Measurements from ENCODE around the gene EPS8L1.
A peak's percentile ranks its signal among the peaks of the same experiment; 100 is the strongest.

The EPS8L1 gene

DNA sequence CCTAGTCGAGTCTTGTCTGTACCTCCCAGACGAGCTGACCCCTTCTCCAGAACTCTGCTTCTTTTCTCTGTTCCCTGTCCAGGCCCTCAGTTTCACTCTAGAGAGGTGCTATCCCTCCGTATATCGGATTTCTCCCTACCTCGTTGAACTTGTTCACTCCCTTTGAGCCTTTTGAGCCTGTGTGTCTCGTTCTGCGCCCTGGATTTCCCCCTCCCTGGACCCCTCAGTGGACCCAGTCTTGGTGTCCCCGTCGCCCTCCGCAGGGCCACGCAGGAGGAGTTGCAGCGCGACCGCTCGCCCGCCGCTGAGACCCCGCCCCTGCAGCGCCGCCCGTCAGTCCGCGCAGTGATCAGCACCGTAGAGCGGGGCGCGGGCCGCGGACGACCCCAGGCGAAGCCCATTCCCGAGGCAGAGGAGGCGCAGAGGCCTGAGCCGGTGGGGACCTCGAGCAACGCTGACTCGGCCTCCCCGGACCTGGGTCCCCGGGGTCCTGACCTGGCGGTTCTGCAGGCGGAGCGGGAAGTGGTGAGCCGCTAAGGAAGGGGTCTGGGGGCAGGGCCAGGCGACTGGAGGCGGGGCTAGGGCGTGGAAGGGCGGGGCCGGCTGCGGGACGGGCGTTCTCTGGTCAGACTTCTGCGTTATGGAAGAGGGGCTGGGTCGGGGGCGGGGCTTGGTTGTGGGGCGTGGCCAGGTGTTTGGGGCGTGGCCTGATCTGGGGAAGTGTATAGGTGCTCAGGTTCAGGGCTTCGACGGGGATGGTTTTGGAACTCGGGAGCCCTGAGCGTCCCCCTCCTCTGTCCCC lies 5.5 kb downstream of the EPS8L1 start:
- peak overlapping the region; percentile 70 for H3K9ac ChIP-seq (ENCODE audit: low read depth, low read length, poor library complexity)
- peaks cover 7 to 19% of the 10 kb centered on the region in 2 donors for H3K4me1 ChIP-seq (ENCODE audit: control insufficient read depth in 2 of 2, insufficient read depth in 1 of 2, low read depth in 1 of 2, low read length in 2 of 2)
- H3K4me2 ChIP-seq (ENCODE audit: insufficient read depth, low read length, poor library complexity, severe bottlenecking) = peak overlapping the region; percentile 95
- no peaks in the 10 kb centered on the region for H3K79me1 ChIP-seq (ENCODE audit: low read depth, low read length)
- H4K91ac ChIP-seq (ENCODE audit: low read depth, low read length, poor library complexity) = no peak overlapping the region
- H2BK15ac ChIP-seq (ENCODE audit: low read length) = peak overlapping the region; percentile 85
- H3K23ac ChIP-seq (ENCODE audit: low read depth, low read length, poor library complexity) = peak overlapping the region; percentile 93
- H2BK120ac ChIP-seq (ENCODE audit: low read depth, low read length) = no peak overlapping the region
- peak overlapping the region; percentile 75 for H3K14ac ChIP-seq (ENCODE audit: low read length)
- peak overlapping the region; percentile 97 for H3K18ac ChIP-seq (ENCODE audit: low read length)
- no peak for DNase-seq (ENCODE audit: low spot score)
- WGBS, 2 donors (ENCODE audit: extremely low coverage in 2 of 2, insufficient read length in 2 of 2, insufficient replicate concordance in 1 of 2) = no CpG with 5 or more reads among the region's 60 CpGs
- H2AFZ ChIP-seq (ENCODE audit: low read length) = peak overlapping the region; percentile 95
- no peak overlapping the region for H4K8ac ChIP-seq (ENCODE audit: low read depth, low read length)
- H3K4ac ChIP-seq (ENCODE audit: low read length) = no peak overlapping the region
- H2BK5ac ChIP-seq (ENCODE audit: low read length) = peak overlapping the region; percentile 53
- peaks cover 2 to 12% of the 10 kb centered on the region in 2 donors for H3K9me3 ChIP-seq (replicated peaks in 1 of 2; ENCODE audit: control insufficient read depth in 2 of 2, insufficient read depth in 1 of 2, low read depth in 1 of 2, low read length in 2 of 2)
- H2AK5ac ChIP-seq (ENCODE audit: low read depth, low read length) = peak overlapping the region; percentile 99
- peak overlapping the region; percentile 39 to 79 for H3K4me3 ChIP-seq (ENCODE audit: low read length in 2 of 2)
- no peaks in the 10 kb centered on the region for H3K36me3 ChIP-seq (replicated peaks in 1 of 2; ENCODE audit: control insufficient read depth in 2 of 2, insufficient read depth in 2 of 2, low read length in 2 of 2)
- no peak overlapping the region for H2BK12ac ChIP-seq (ENCODE audit: low read length)
- H3K27ac ChIP-seq (replicated peaks; ENCODE audit: low read length) = peak overlapping the region; percentile 24
- peaks cover 4 to 65% (median 55%) of the 10 kb centered on the region in 3 experiments for H3K27me3 ChIP-seq (ENCODE audit: control insufficient read depth in 3 of 3, insufficient read depth in 3 of 3, low read depth in 1 of 3, low read length in 3 of 3)

- Histone ChIP-seq H3K9ac (ENCODE audit: low read depth, low read length, poor library complexity) (no peak overlapping the region), H2BK120ac (ENCODE audit: low read depth, low read length) (no peak overlapping the region), H3K14ac (ENCODE audit: low read length) (peak overlapping the region; percentile 94), H2BK15ac (ENCODE audit: low read length) (no peak overlapping the region), H3K4ac (ENCODE audit: low read length) (no peak overlapping the region), H4K8ac (ENCODE audit: low read depth, low read length) (no peak overlapping the region), H2AFZ (ENCODE audit: low read length) (peak overlapping the region; percentile 95), H3K9me3 (replicated peaks in 1 of 2; ENCODE audit: control insufficient read depth in 2 of 2, insufficient read depth in 1 of 2, low read depth in 1 of 2, low read length in 2 of 2) (peaks cover 2 to 12% of the 10 kb centered on the region in 2 donors), H3K4me1 (ENCODE audit: control insufficient read depth in 2 of 2, insufficient read depth in 1 of 2, low read depth in 1 of 2, low read length in 2 of 2) (peaks cover 9 to 19% of the 10 kb centered on the region in 2 donors), H3K18ac (ENCODE audit: low read length) (peak overlapping the region; percentile 78), H3K23ac (ENCODE audit: low read depth, low read length, poor library complexity) (peak overlapping the region; percentile 89), H4K91ac (ENCODE audit: low read depth, low read length, poor library complexity) (peak overlapping the region; percentile 43), H2BK12ac (ENCODE audit: low read length) (peak overlapping the region; percentile 6), H3K27ac (replicated peaks; ENCODE audit: low read length) (no peak overlapping the region), H3K4me2 (ENCODE audit: insufficient read depth, low read length, poor library complexity, severe bottlenecking) (no peak overlapping the region), H3K36me3 (replicated peaks in 1 of 2; ENCODE audit: control insufficient read depth in 2 of 2, insufficient read depth in 2 of 2, low read length in 2 of 2) (no peaks in the 10 kb centered on the region), H3K27me3 (ENCODE audit: control insufficient read depth in 3 of 3, insufficient read depth in 3 of 3, low read depth in 1 of 3, low read length in 3 of 3) (peaks cover 4 to 66% (median 51%) of the 10 kb centered on the region in 3 experiments), H2AK5ac (ENCODE audit: low read depth, low read length) (peak overlapping the region; percentile 99), H3K79me1 (ENCODE audit: low read depth, low read length) (no peaks in the 10 kb centered on the region), H3K4me3 (ENCODE audit: low read length in 2 of 2) (peak overlapping the region; percentile 19), H2BK5ac (ENCODE audit: low read length) (no peak overlapping the region)
- no peak for DNase-seq (ENCODE audit: low spot score)
- WGBS, 2 donors (ENCODE audit: extremely low coverage in 2 of 2, insufficient read length in 2 of 2, insufficient replicate concordance in 1 of 2) = no CpG with 5 or more reads among the region's 22 CpGs
These were observed 6.0 kb downstream of the EPS8L1 start for GRCh38 chr19:55081770-55082019.

DNA sequence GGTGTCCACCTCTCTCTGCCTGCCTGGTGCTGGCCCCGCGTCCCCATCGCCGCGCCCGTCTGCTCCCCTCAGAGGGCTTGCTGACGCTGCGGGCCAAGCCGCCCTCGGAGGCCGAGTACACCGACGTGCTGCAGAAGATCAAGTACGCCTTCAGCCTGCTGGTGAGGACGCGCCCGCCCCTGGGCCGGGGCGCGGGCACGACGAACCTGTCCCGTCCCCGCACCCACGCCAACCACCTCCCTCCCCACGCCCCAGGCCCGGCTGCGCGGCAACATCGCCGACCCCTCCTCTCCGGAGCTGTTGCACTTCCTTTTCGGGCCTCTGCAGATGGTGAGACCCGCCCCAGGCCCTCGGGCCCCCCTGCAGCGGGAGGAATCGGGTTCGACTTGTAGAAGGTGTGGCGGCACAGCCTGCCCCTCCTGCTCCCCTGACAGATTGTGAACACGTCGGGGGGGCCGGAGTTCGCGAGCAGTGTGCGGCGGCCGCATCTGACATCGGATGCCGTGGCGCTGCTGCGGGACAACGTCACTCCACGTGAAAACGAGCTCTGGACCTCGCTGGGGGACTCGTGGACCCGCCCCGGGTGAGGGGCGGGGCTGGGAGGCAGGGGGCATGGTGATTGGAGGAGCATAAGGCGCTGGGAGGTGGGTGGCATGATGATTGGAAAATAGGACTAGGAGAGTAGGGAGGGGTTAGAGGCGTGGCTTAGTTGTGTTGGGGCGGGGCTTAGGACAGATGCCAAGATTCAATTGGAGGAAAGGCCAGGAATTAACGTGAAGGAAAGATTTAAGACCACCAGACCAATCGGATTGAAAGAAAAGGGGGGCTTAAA lies 6.6 kb downstream of the EPS8L1 start:
- Histone ChIP-seq H2BK120ac (ENCODE audit: low read depth, low read length) (no peak overlapping the region), H4K91ac (ENCODE audit: low read depth, low read length, poor library complexity) (peak overlapping the region; percentile 43), H3K14ac (ENCODE audit: low read length) (peak overlapping the region; percentile 94), H3K9ac (ENCODE audit: low read depth, low read length, poor library complexity) (no peak overlapping the region), H3K27ac (replicated peaks; ENCODE audit: low read length) (no peak overlapping the region), H3K4me3 (ENCODE audit: low read length in 2 of 2) (peak overlapping the region; percentile 19), H2BK15ac (ENCODE audit: low read length) (peak overlapping the region; percentile 83), H3K36me3 (replicated peaks in 1 of 2; ENCODE audit: control insufficient read depth in 2 of 2, insufficient read depth in 2 of 2, low read length in 2 of 2) (no peaks in the 10 kb centered on the region), H2BK12ac (ENCODE audit: low read length) (peak overlapping the region; percentile 6), H3K4me1 (ENCODE audit: control insufficient read depth in 2 of 2, insufficient read depth in 1 of 2, low read depth in 1 of 2, low read length in 2 of 2) (peaks cover 9 to 19% of the 10 kb centered on the region in 2 donors), H2AFZ (ENCODE audit: low read length) (peak overlapping the region; percentile 95), H3K4ac (ENCODE audit: low read length) (no peak overlapping the region), H3K9me3 (replicated peaks in 1 of 2; ENCODE audit: control insufficient read depth in 2 of 2, insufficient read depth in 1 of 2, low read depth in 1 of 2, low read length in 2 of 2) (peaks cover 2 to 12% of the 10 kb centered on the region in 2 donors), H3K18ac (ENCODE audit: low read length) (peak overlapping the region; percentile 78), H3K79me1 (ENCODE audit: low read depth, low read length) (no peaks in the 10 kb centered on the region), H4K8ac (ENCODE audit: low read depth, low read length) (no peak overlapping the region), H3K27me3 (ENCODE audit: control insufficient read depth in 3 of 3, insufficient read depth in 3 of 3, low read depth in 1 of 3, low read length in 3 of 3) (peaks cover 4 to 66% (median 45%) of the 10 kb centered on the region in 3 experiments), H2AK5ac (ENCODE audit: low read depth, low read length) (peak overlapping the region; percentile 99), H3K4me2 (ENCODE audit: insufficient read depth, low read length, poor library complexity, severe bottlenecking) (peak overlapping the region; percentile 2), H2BK5ac (ENCODE audit: low read length) (no peak overlapping the region), H3K23ac (ENCODE audit: low read depth, low read length, poor library complexity) (peak overlapping the region; percentile 89)
- no peak for DNase-seq (ENCODE audit: low spot score)
- WGBS, 2 donors (ENCODE audit: extremely low coverage in 2 of 2, insufficient read length in 2 of 2, insufficient replicate concordance in 1 of 2) = no CpG with 5 or more reads among the region's 64 CpGs
